ENCODE results near the gene ZNF532. TPM values are rescaled to one million over a fixed set of nuclear protein-coding genes. Genes with fewer than 3 reads are reported as not detected.

The ZNF532 gene
- polyA plus RNA-seq, 1 donor (not counting 4 experiments of a cell fraction or from before 2014, with no cell fraction given) = 31.5 TPM

DNA sequence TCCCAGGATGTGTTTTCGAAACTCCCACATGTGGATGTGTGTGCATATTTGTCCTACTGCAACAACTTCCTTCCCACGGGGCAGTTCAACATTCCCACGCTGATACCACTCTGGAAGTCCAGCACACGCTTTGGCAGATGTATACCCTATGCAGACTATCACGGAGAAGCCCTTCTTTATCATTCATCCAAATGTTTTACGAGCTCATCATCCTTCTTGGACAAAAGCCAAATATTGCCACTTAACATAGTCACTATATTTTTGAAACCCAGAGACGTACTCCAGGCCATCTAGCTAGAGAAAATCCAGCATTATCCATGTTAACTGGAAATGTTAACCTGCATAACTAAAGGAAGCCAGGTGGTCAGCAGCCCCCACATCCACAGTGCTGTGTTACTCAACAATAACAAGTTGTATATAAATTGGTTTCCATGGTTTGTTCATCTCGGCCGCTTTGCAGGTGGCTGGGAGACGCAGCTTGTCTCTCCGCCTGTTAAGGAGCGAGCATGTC is 131.5 kb downstream of the ZNF532 start:
- H3K36me3 ChIP-seq (ENCODE audit: control insufficient read depth in 2 of 2, extremely low read depth in 1 of 2, insufficient read depth in 2 of 2, low read length in 2 of 2) = no peaks in the 10 kb centered on the region
- no peaks in the 10 kb centered on the region for H3K9me1 ChIP-seq (ENCODE audit: control insufficient read depth, extremely low read depth, insufficient read depth, low read length)
- H2AFZ ChIP-seq (ENCODE audit: control insufficient read depth, low read length) = no peak overlapping the region
- FAIRE-seq (peak; percentile 26), DNase-seq (ENCODE audit: low read depth, low spot score) (no peak)
- no peaks in the 10 kb centered on the region for H3K9me3 ChIP-seq (ENCODE audit: control insufficient read depth, low read depth, low read length)
- no peak overlapping the region for H3K4me2 ChIP-seq (ENCODE audit: control insufficient read depth, extremely low read depth, insufficient read depth, low read depth, low read length)
- no peak overlapping the region for H3K9ac ChIP-seq (ENCODE audit: control insufficient read depth, extremely low read depth, insufficient read depth, low read length)
- dilution Hi-C loops (cut with MboI; ENCODE audit: extremely low pct_ligation_motif_present, low sequenced_read_pairs) = no loop called here
- H4K20me1 ChIP-seq (ENCODE audit: control insufficient read depth, extremely low read depth, insufficient read depth, low read length) = no peaks in the 10 kb centered on the region
- H3K27ac ChIP-seq (ENCODE audit: control insufficient read depth, insufficient read depth, low read length) = no peak overlapping the region
- no peaks in the 10 kb centered on the region for H3K27me3 ChIP-seq (ENCODE audit: control insufficient read depth, extremely low read depth, insufficient read depth, low read length)
- TF ChIP-seq, protein P1, sequence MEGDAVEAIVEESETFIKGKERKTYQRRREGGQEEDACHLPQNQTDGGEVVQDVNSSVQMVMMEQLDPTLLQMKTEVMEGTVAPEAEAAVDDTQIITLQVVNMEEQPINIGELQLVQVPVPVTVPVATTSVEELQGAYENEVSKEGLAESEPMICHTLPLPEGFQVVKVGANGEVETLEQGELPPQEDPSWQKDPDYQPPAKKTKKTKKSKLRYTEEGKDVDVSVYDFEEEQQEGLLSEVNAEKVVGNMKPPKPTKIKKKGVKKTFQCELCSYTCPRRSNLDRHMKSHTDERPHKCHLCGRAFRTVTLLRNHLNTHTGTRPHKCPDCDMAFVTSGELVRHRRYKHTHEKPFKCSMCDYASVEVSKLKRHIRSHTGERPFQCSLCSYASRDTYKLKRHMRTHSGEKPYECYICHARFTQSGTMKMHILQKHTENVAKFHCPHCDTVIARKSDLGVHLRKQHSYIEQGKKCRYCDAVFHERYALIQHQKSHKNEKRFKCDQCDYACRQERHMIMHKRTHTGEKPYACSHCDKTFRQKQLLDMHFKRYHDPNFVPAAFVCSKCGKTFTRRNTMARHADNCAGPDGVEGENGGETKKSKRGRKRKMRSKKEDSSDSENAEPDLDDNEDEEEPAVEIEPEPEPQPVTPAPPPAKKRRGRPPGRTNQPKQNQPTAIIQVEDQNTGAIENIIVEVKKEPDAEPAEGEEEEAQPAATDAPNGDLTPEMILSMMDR (optimal IDR thresholded peaks at IDR 0.05 in 1 of 3, IDR thresholded peaks at IDR 0.05 in 1 of 3, conservative IDR thresholded peaks at IDR 0.05 in 1 of 3; ENCODE audit: extremely low read depth in 1 of 3, insufficient read depth in 2 of 3, low read length in 3 of 3) = no peak
- TF ChIP-seq EZH2 (IDR thresholded peaks at IDR 0.05; ENCODE audit: low read length) = no peak
- H3K79me2 ChIP-seq (ENCODE audit: control insufficient read depth, insufficient read depth, low read length) = no peaks in the 10 kb centered on the region
- H3K4me1 ChIP-seq (ENCODE audit: control insufficient read depth, extremely low read depth, insufficient read depth, low read length) = peaks cover 40% of the 10 kb centered on the region
- H3K4me3 ChIP-seq (ENCODE audit: control insufficient read depth in 2 of 3, extremely low read depth in 1 of 3, insufficient read depth in 2 of 3, low read depth in 1 of 3, low read length in 3 of 3) = no peak overlapping the region

DNA sequence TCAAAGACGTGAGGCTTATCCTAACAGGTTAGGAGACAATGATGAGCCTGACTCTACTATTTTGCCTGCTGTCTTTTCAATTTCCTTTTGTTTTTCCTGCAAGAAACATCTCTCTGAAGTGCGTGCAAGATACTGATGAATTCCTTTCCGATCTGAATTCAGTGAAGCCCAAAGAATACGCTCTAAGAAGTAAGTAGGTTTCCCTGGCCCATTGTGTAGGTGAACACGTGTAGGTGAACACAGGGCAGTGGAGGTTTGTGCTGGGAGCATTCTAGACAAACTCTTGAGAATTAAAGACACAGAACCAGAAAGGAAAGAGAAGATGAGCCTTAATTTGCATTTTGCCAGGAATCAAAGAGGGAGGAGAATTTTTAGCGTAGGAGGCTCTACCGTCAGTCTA is 132.0 kb downstream of the ZNF532 start:
- no peak for DNase-seq (ENCODE audit: low read depth, low spot score)
- Histone ChIP-seq H3K4me3 (ENCODE audit: control insufficient read depth in 2 of 3, extremely low read depth in 1 of 3, insufficient read depth in 2 of 3, low read depth in 1 of 3, low read length in 3 of 3) (no peak overlapping the region), H3K4me2 (ENCODE audit: control insufficient read depth, extremely low read depth, insufficient read depth, low read depth, low read length) (no peak overlapping the region), H3K79me2 (ENCODE audit: control insufficient read depth, insufficient read depth, low read length) (no peaks in the 10 kb centered on the region), H3K27me3 (ENCODE audit: control insufficient read depth, extremely low read depth, insufficient read depth, low read length) (no peaks in the 10 kb centered on the region), H3K27ac (ENCODE audit: control insufficient read depth, insufficient read depth, low read length) (no peak overlapping the region), H3K36me3 (ENCODE audit: control insufficient read depth in 2 of 2, extremely low read depth in 1 of 2, insufficient read depth in 2 of 2, low read length in 2 of 2) (no peaks in the 10 kb centered on the region), H3K9me1 (ENCODE audit: control insufficient read depth, extremely low read depth, insufficient read depth, low read length) (no peaks in the 10 kb centered on the region), H3K4me1 (ENCODE audit: control insufficient read depth, extremely low read depth, insufficient read depth, low read length) (peaks cover 34% of the 10 kb centered on the region), H3K9ac (ENCODE audit: control insufficient read depth, extremely low read depth, insufficient read depth, low read length) (no peak overlapping the region), H3K9me3 (ENCODE audit: control insufficient read depth, low read depth, low read length) (no peaks in the 10 kb centered on the region), H2AFZ (ENCODE audit: control insufficient read depth, low read length) (no peak overlapping the region), H4K20me1 (ENCODE audit: control insufficient read depth, extremely low read depth, insufficient read depth, low read length) (no peaks in the 10 kb centered on the region)
- dilution Hi-C loops (cut with MboI; ENCODE audit: extremely low pct_ligation_motif_present, low sequenced_read_pairs) = no loop called here
- no peak for FAIRE-seq
- no peak for TF ChIP-seq EZH2 (IDR thresholded peaks at IDR 0.05; ENCODE audit: low read length)
- TF ChIP-seq, protein P1 (optimal IDR thresholded peaks at IDR 0.05 in 1 of 3, IDR thresholded peaks at IDR 0.05 in 1 of 3, conservative IDR thresholded peaks at IDR 0.05 in 1 of 3; ENCODE audit: extremely low read depth in 1 of 3, insufficient read depth in 2 of 3, low read length in 3 of 3) = no peak

Measured in keratinocyte (primary cell).